ENCODE measurements around the gene GNB3. TPM values are rescaled to one million over a fixed set of nuclear protein-coding genes. Genes with fewer than 3 reads are reported as not detected.

Gene GNB3
- polyA plus RNA-seq, 2 of the 4 experiments (the other 2 are of a cell fraction), result 0.94 to 2.7 TPM

- WGBS (ENCODE audit: missing lambda C conversion rate), result 82% methylated on average over 6 of the region's 6 CpGs
- peaks cover 6% of the 10 kb centered on the region; the same call in 1 of the 3 replicates for H3K4me1 ChIP-seq
- CTCF ChIA-PET, result interaction anchor here (0.5 to 29.8 kb wide), 18 partner anchors 9 to 260 kb away, joined by 3 to 306 read pairs (median 5); partner anchors contain the start of genes CDCA3, GNB3, GPR162 and MLF2
- no peak overlapping the region for H3K4me2 ChIP-seq
- no peak overlapping the region for H3K4me3 ChIP-seq
- no peaks in the 10 kb centered on the region for H3K9me3 ChIP-seq
- DNase-seq (ENCODE audit: low read depth in 1 of 2, low spot score in 1 of 2) (no peak), ATAC-seq (no peak), FAIRE-seq (no peak)
- no peak for TF ChIP-seq JUNB (IDR thresholded peaks at IDR 0.05)
- no peak for TF ChIP-seq KDM1A (IDR thresholded peaks at IDR 0.05; ENCODE audit: low read depth)
- TF ChIP-seq MYC (IDR thresholded peaks at IDR 0.05; ENCODE audit: borderline replicate concordance, low read length), result no peak
- TF ChIP-seq KDM5A (IDR thresholded peaks at IDR 0.05), result no peak
- POLR2A ChIA-PET, result no interaction called here
- H3K27ac ChIP-seq, result no peak overlapping the region
Observed at GRCh38 chr12:6833189-6833890, 7.4 kb upstream of the GNB3 start.

- Histone ChIP-seq H3K27ac (no peak overlapping the region), H3K9me3 (no peaks in the 10 kb centered on the region), H3K4me1 (peaks cover 6% of the 10 kb centered on the region; the same call in 1 of the 3 replicates), H3K4me2 (no peak overlapping the region), H3K4me3 (no peak overlapping the region)
- no peak for ATAC-seq
- WGBS (ENCODE audit: missing lambda C conversion rate), result 84% methylated on average over 1 of the region's 1 CpG
- no peak for FAIRE-seq
- CTCF ChIA-PET, result interaction anchor here (1.2 to 29.8 kb wide), 20 partner anchors 8 to 261 kb away, joined by 3 to 306 read pairs (median 6); partner anchors contain the start of genes CDCA3, GNB3, GPR162 and MLF2
- TF ChIP-seq FOSL2 (IDR thresholded peaks at IDR 0.05) (no peak), FOSL2 (CRISPR knock-in tag; IDR thresholded peaks at IDR 0.05) (0 out of 2 replicates have a peak, but pooled peaks have one; percentile 22), HOXB5 (CRISPR knock-in tag; IDR thresholded peaks at IDR 0.05) (no peak)
- no peak for DNase-seq (ENCODE audit: low read depth in 1 of 2, low spot score in 1 of 2)
- POLR2A ChIA-PET, result interaction anchor here (0.6 to 0.8 kb wide), 2 partner anchors 111 to 131 kb away, joined by 4 read pairs; partner anchors contain the start of gene COPS7A
Observed at GRCh38 chr12:6834254-6834653, 6.5 kb upstream of the GNB3 start.

- H3K4me1 ChIP-seq, result peaks cover under 1% of the 10 kb centered on the region; the same call in 1 of the 3 replicates
- no peak for ATAC-seq
- POLR2A ChIA-PET, result interaction anchor here (0.6 to 0.7 kb wide), 2 partner anchors 131 to 177 kb away, joined by 4 read pairs; no protein-coding TSS in a partner anchor
- H3K27ac ChIP-seq, result no peak overlapping the region
- no peaks in the 10 kb centered on the region for H3K9me3 ChIP-seq
- H3K4me3 ChIP-seq, result no peak overlapping the region
- no peak for FAIRE-seq
- CTCF ChIA-PET, result interaction anchor here (1.0 to 29.8 kb wide), 22 partner anchors 7 to 232 kb away, joined by 3 to 306 read pairs (median 5); partner anchors contain the start of genes CD4, CDCA3, GNB3 and GPR162
- DNase-seq (ENCODE audit: low read depth in 1 of 2, low spot score in 1 of 2), result no peak
- H3K4me2 ChIP-seq, result no peak overlapping the region
- TF ChIP-seq CHD2 (IDR thresholded peaks at IDR 0.05; ENCODE audit: low read length, partially characterized antibody), result no peak
- no peak for TF ChIP-seq ELK1 (IDR thresholded peaks at IDR 0.05; ENCODE audit: low read depth, low read length)
- WGBS (ENCODE audit: missing lambda C conversion rate), result 75% methylated on average over 5 of the region's 5 CpGs
Observed at GRCh38 chr12:6834873-6835272, 5.9 kb upstream of the GNB3 start.

GRCh38 chr12:6836851-6837250 lies 3.9 kb upstream of the GNB3 start:
- ATAC-seq (no peak), DNase-seq (ENCODE audit: low read depth in 1 of 2, low spot score in 1 of 2) (no peak), FAIRE-seq (no peak)
- Histone ChIP-seq H3K4me3 (no peak overlapping the region), H3K4me2 (no peak overlapping the region), H3K9me3 (no peaks in the 10 kb centered on the region), H3K4me1 (no peaks in the 10 kb centered on the region), H3K27ac (no peak overlapping the region)
- WGBS (ENCODE audit: missing lambda C conversion rate), result 78% methylated on average over 15 of the region's 16 CpGs
- ChIA-PET CTCF (interaction anchor here (0.9 to 29.8 kb wide), 13 partner anchors 14 to 266 kb away, joined by 3 to 306 read pairs (median 4); partner anchors contain the start of genes CDCA3, GPR162, MLF2 and USP5), POLR2A (interaction anchor here (2.2 kb wide), 1 partner anchor 15 kb away, joined by 10 read pairs; the partner anchor contains the start of genes CDCA3 and USP5)
- TF ChIP-seq PBX3 (IDR thresholded peaks at IDR 0.05) (no peak), HDAC2 (IDR thresholded peaks at IDR 0.05) (no peak), PHF8 (IDR thresholded peaks at IDR 0.05; ENCODE audit: borderline replicate concordance, low read depth) (no peak), CTCF (IDR thresholded peaks at IDR 0.05) (no peak), RCOR1 (IDR thresholded peaks at IDR 0.05; ENCODE audit: low read depth, low read length) (no peak), RAD21 (conservative IDR thresholded peaks at IDR 0.05 in 1 of 2, IDR thresholded peaks at IDR 0.05 in 1 of 2) (no peak), FOXS1 (CRISPR knock-in tag; IDR thresholded peaks at IDR 0.05) (no peak), FOSB (CRISPR knock-in tag; IDR thresholded peaks at IDR 0.05) (no peak), BHLHE40 (IDR thresholded peaks at IDR 0.05; ENCODE audit: low read depth, low read length) (no peak), BCL3 (IDR thresholded peaks at IDR 0.05) (no peak), CBX8 (IDR thresholded peaks at IDR 0.05) (no peak), USF2 (IDR thresholded peaks at IDR 0.05) (no peak), EHF (CRISPR knock-in tag; IDR thresholded peaks at IDR 0.05) (no peak), EHMT2 (IDR thresholded peaks at IDR 0.05; ENCODE audit: low read depth) (no peak), CHD4 (IDR thresholded peaks at IDR 0.05; ENCODE audit: borderline replicate concordance) (no peak)
